H54 (cell line): ENCODE measurements around the gene NCOA5.
A peak's percentile ranks its signal among the peaks of the same experiment; 100 is the strongest.

Experiments
- DNase-seq: peaks from one replicate; pipeline ENCODE4 v3.0.0; 2011; ENCODE audit warnings: low spot score, mixed read lengths; ENCODE audit not compliant: insufficient read length
- FAIRE-seq: peaks from 3 replicates; lab custom pipeline; 2011; peaks lifted over from hg19 to GRCh38; lab: Jason Lieb, UNC
- POLR2A ChIP-seq: IDR thresholded peaks from 2 replicates; pipeline ENCODE4 v1.6.1; 2011; ENCODE audit warnings: low read depth, mild to moderate bottlenecking, low read length

Gene NCOA5

GRCh38 chr20:46037036-46037435 is 52.7 kb downstream of the NCOA5 start:
- DNase-seq (no peak), FAIRE-seq (no peak)
- TF ChIP-seq POLR2A, result no peak

- no peak for FAIRE-seq
Measured at GRCh38 chr20:46036370-46036769, 53.4 kb downstream of the NCOA5 start.

GRCh38 chr20:46035713-46036112 is 54.0 kb downstream of the NCOA5 start:
- FAIRE-seq, result no peak
- DNase-seq, result no peak
- TF ChIP-seq POLR2A, result no peak

More at GRCh38 chr20:46036370-46036769, 53.4 kb downstream of the NCOA5 start:
- no peak for DNase-seq
- TF ChIP-seq POLR2A, result no peak

- no peak for FAIRE-seq
Measured at GRCh38 chr20:46035253-46035652, 54.5 kb downstream of the NCOA5 start.

GRCh38 chr20:46034039-46034438 is 55.7 kb downstream of the NCOA5 start:
- no peak for TF ChIP-seq POLR2A
- no peak for FAIRE-seq
- DNase-seq, result peak; percentile 64

More at GRCh38 chr20:46035253-46035652, 54.5 kb downstream of the NCOA5 start:
- no peak for TF ChIP-seq POLR2A
- DNase-seq, result no peak

- TF ChIP-seq POLR2A, result no peak
- DNase-seq (no peak), FAIRE-seq (no peak)
Measured at GRCh38 chr20:46031701-46032254, 58.0 kb downstream of the NCOA5 start.

- DNase-seq (no peak), FAIRE-seq (no peak)
- TF ChIP-seq POLR2A, result no peak
Measured at GRCh38 chr20:46031014-46031569, 58.7 kb downstream of the NCOA5 start.

- no peak for DNase-seq
- no peak for FAIRE-seq
Measured at GRCh38 chr20:46030284-46031013, 59.3 kb downstream of the NCOA5 start.

GRCh38 chr20:46028772-46029371 is 60.9 kb downstream of the NCOA5 start, which contains the start of gene SLC12A5:
Gene SLC12A5 (plus strand): TSS chr20:46029215. CDS start chr20:46029345, 130 bp downstream.
- TF ChIP-seq POLR2A, result no peak
- FAIRE-seq (no peak), DNase-seq (no peak)

More at GRCh38 chr20:46030284-46031013, 59.3 kb downstream of the NCOA5 start:
- TF ChIP-seq POLR2A, result no peak

- DNase-seq (no peak), FAIRE-seq (no peak)
- TF ChIP-seq POLR2A, result no peak
Measured at GRCh38 chr20:46028110-46028509, 61.7 kb downstream of the NCOA5 start.

GRCh38 chr20:46027245-46027853 is 62.4 kb downstream of the NCOA5 start:
- no peak for TF ChIP-seq POLR2A
- peak; percentile 70 for DNase-seq
- FAIRE-seq, result no peak

- DNase-seq (no peak), FAIRE-seq (no peak)
- TF ChIP-seq POLR2A, result no peak
Measured at GRCh38 chr20:46025376-46025783, 64.4 kb downstream of the NCOA5 start.

- TF ChIP-seq POLR2A, result no peak
- FAIRE-seq (no peak), DNase-seq (peak; percentile 53)
Measured at GRCh38 chr20:46023999-46024398, 65.8 kb downstream of the NCOA5 start.

GRCh38 chr20:46023148-46023484 is 66.6 kb downstream of the NCOA5 start:
- DNase-seq (no peak), FAIRE-seq (no peak)
- no peak for TF ChIP-seq POLR2A
